Muscle of leg (tissue), 11 donors: ENCODE measurements around the gene ABCG1. TPM values are rescaled to one million over a fixed set of nuclear protein-coding genes. Genes with fewer than 3 reads are reported as not detected.
"Not testable (repeated sequence)": the region's sequence is repeated elsewhere in the genome, so short reads cannot be mapped to it uniquely, and the experiment has no call there.

Source experiments
- DNase-seq: peaks from one replicate; pipeline ENCODE4 v3.0.0; 2013
- H3K27ac ChIP-seq: one replicate; pipeline ENCODE4 v1.5.1; 2013; ENCODE audit warnings: mild to moderate bottlenecking, low read length, control low read depth
- H3K27me3 ChIP-seq: one replicate; pipeline ENCODE4 v1.6.1; 2013; ENCODE audit warnings: low read length; ENCODE audit not compliant: control insufficient read depth, insufficient read depth
- H3K36me3 ChIP-seq: one replicate; pipeline ENCODE4 v1.6.1; 2013; ENCODE audit warnings: low read length; ENCODE audit not compliant: control insufficient read depth, insufficient read depth
- H3K4me1 ChIP-seq: one replicate; pipeline ENCODE4 v1.6.1; 2013; ENCODE audit warnings: low read length; ENCODE audit not compliant: control insufficient read depth, insufficient read depth
- H3K4me3 ChIP-seq: one replicate; pipeline ENCODE4 v1.5.1; 2013; ENCODE audit warnings: low read length, control low read depth
- H3K9me3 ChIP-seq: replicated peaks from 2 replicates; pipeline ENCODE4 v1.6.1; 2013; ENCODE audit warnings: low read depth, low read length; ENCODE audit not compliant: control insufficient read depth
- WGBS: methylation state at CpG from one replicate; pipeline ENCODE4 v1.1.5; 2013; ENCODE audit warnings: missing lambda C conversion rate; ENCODE audit not compliant: insufficient coverage; 5-methylcytosine and 5-hydroxymethylcytosine counted together
- polyA plus RNA-seq, 8 donors: library from polyadenylated mRNA; unstranded; fragments of 120-200 nt; gene quantifications; one replicate each; pipeline versions ENCODE4 v1.2.1 to v1.2.3, GENCODE V29; 2013; ENCODE audit warnings: inconsistent platforms in 1 of 8, low replicate concordance in 1 of 8; ENCODE audit not compliant: insufficient read length in 8 of 8, insufficient read depth in 1 of 8
- total RNA-seq: library from RNA; stranded (reverse); fragments of 120-200 nt; gene quantifications from one replicate; pipeline ENCODE4 v1.2.4, GENCODE V29; 2013

The ABCG1 gene
- total and polyA plus RNA-seq, 9 donors = 4.9 to 9.1 (median 8.1) TPM

- not testable (repeated sequence) for H3K4me1 ChIP-seq, DNase-seq, H3K27ac ChIP-seq, H3K27me3 ChIP-seq, H3K4me3 ChIP-seq, H3K9me3 ChIP-seq, H3K36me3 ChIP-seq
- no CpG with 5 or more reads among the region's 3 CpGs for WGBS
Observed at GRCh38 chr21:42180001-42180400, 38.9 kb upstream of the ABCG1 start.

DNA sequence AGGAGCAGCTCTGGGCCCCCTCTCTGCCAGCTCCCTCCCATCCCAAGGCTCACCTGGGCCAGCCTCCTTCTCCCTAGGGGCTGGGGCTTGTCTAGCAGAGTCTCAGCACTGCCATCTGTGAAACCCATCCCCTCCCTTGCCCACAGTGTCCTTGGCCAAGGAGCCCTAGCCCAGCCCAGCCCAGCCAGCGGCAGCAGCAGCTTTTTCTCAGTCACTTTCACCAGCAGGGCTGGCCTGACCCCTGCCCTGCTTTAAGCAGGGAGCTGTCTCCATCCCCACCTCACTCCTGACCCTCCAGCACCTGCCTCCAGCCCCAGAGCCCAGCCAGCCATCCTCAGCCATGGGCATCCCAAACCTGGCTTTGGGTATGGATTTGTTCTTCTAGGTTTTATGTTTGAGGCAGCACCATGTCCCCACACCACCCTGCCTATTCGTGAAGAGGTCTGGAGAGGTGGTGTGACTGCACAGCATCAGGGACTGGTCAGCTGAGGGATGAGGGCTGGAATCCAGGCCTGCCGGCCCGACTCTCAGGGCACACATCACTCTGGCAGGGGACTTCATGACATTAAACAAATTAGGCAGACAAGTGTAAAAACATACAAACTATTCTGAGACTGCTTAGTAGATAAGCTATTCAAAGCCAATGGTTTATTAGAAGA is 36.1 kb upstream of the ABCG1 start:
- Histone ChIP-seq H3K4me1 (peaks cover 3% of the 10 kb centered on the region), H3K27me3 (no peaks in the 10 kb centered on the region), H3K27ac (no peak overlapping the region), H3K36me3 (no peaks in the 10 kb centered on the region), H3K4me3 (no peak overlapping the region), H3K9me3 (peaks cover 3% of the 10 kb centered on the region)
- WGBS = 75% methylated on average over 1 of the region's 4 CpGs
- no peak for DNase-seq

DNA sequence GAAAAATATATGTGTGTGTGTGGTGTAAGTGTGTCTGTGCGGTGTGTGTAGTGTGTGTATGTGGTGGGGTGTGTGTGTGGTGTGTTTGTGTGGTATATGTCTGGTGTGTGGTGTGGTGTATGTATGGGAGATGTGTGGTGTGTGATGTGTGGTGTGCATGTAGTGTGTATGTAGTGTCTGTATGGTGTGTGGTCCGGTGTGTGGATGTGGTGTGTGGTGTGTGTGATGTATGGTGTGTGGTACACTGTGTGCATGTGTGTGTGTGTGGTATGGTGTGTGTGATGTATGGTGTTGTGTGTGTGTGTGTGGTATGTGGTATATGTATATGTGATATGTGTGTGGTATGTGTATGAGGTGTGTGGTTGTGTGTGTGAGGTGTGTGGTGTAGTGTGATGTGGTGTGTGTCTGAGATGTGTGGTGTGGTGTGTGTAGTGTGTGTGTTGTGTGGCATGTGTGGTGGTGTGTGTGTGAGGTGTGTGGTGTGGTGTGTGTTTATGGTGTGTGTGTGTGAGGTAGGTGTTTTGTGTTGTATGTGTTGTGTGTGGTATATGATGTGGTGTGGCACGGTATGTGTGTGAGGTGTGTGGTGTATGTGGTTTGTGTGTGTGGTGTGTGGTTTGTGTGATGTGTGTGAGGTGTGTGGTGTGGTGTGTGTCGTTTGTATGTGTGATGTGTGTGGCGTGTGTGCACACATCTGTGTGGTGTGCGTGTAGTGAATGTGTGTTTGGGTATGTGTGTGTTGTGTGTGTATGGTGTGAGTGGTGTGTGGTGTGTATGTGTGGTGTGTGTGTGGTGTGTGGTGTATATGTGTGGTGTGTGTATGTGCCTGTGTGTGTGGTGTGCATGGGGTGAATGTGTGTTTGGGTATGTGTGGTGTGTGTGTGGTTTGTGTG is 35.3 kb upstream of the ABCG1 start:
- DNase-seq = no peak
- 97% methylated on average over 6 of the region's 6 CpGs for WGBS
- H3K27me3 ChIP-seq = no peaks in the 10 kb centered on the region
- H3K9me3 ChIP-seq = peaks cover 3% of the 10 kb centered on the region
- H3K4me3 ChIP-seq = no peak overlapping the region
- H3K4me1 ChIP-seq = peaks cover 10% of the 10 kb centered on the region
- no peaks in the 10 kb centered on the region for H3K36me3 ChIP-seq
- no peak overlapping the region for H3K27ac ChIP-seq

GRCh38 chr21:42186591-42186990 is 32.3 kb upstream of the ABCG1 start:
- DNase-seq = no peak
- WGBS = 47% methylated on average over 2 of the region's 2 CpGs
- Histone ChIP-seq H3K4me3 (no peak overlapping the region), H3K9me3 (peaks cover 3% of the 10 kb centered on the region), H3K27ac (no peak overlapping the region), H3K36me3 (no peaks in the 10 kb centered on the region), H3K4me1 (peaks cover 17% of the 10 kb centered on the region), H3K27me3 (no peaks in the 10 kb centered on the region)

DNA sequence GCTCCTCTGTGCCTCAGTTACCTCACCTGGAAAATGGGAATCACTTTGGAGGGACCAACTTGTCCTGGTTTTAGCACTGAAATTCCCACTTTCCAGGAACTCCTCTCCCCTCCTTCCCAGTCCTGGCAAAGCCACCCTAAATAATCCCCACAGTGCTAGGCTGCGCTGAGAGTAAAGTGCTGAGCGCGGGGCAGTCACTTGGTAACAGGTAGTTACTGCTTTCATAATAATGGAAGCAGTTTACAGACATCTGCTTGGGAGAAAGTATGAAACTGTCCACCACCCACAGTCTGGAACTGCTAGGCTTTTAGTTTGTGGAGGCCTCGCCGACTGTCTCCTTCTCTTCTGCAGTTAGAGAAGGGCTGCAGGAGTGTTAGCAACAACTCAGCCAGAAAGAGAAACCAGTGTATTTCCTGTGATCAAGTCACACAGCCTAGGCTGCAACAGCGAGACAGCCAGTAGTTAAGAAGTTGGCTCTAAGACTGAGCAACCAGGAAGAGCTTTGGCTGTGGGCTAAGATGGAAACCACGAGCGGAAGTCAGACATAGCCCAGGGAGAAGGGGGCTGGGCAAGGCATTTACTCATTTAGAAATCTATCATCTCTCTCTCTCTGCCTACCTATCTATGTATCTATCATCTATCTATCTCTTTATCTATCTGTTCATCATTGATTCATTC is 30.8 kb upstream of the ABCG1 start:
- WGBS = 20% methylated on average over 3 of the region's 8 CpGs
- Histone ChIP-seq H3K27ac (peak overlapping the region; percentile 71), H3K36me3 (no peaks in the 10 kb centered on the region), H3K9me3 (no peaks in the 10 kb centered on the region), H3K4me1 (peaks cover 32% of the 10 kb centered on the region), H3K4me3 (no peak overlapping the region), H3K27me3 (no peaks in the 10 kb centered on the region)
- DNase-seq = peak; percentile 82

DNA sequence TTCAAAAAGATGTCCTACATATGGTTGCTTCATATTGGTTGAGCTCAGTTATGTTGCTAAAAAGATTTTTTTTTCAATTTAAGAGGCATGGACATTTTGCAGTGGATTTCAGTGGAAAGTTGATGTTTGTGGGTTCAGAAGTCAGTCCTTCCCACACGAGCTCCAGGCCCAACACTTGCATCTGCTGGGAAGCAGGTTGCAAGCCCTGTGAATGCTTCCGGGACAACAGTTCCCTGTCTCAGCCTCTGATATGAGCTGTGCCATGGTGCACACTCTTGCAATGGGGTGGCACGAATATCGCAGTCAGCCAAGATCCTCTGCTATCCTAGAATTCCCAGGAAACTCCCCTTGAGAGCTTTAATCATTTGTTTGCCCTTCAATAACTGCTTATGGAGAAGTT is 30.3 kb upstream of the ABCG1 start:
- Histone ChIP-seq H3K4me3 (no peak overlapping the region), H3K27ac (peak overlapping the region; percentile 71), H3K4me1 (peaks cover 33% of the 10 kb centered on the region), H3K36me3 (no peaks in the 10 kb centered on the region), H3K9me3 (no peaks in the 10 kb centered on the region), H3K27me3 (no peaks in the 10 kb centered on the region)
- no peak for DNase-seq
- 83% methylated on average over 2 of the region's 4 CpGs for WGBS

DNA sequence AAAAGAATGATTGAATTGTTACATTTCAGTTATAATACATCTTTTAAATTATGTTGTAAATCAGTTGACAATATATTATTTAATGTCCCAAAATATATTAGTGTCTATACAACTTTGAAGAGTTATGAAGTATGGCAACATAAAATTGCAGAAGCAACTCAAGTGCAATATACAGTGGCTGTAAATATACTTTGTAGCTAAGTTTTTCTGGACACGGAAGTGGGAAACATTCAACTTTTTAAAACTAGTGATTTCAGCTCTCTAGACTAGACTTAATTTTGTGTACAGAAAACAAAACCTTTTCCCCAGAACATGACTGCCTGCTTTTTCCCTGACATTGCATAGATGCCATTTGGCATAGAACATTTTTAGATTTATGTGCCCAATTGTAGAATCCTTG is 29.5 kb upstream of the ABCG1 start:
- H3K27ac ChIP-seq = no peak overlapping the region
- no peak for DNase-seq
- H3K4me1 ChIP-seq = peaks cover 33% of the 10 kb centered on the region
- no peaks in the 10 kb centered on the region for H3K9me3 ChIP-seq
- no peaks in the 10 kb centered on the region for H3K36me3 ChIP-seq
- H3K27me3 ChIP-seq = no peaks in the 10 kb centered on the region
- WGBS = no CpG with 5 or more reads among the region's 1 CpG
- H3K4me3 ChIP-seq = no peak overlapping the region

GRCh38 chr21:42189860-42190485 is 29.0 kb upstream of the ABCG1 start:
- DNase-seq = no peak
- Histone ChIP-seq H3K4me3 (no peak overlapping the region), H3K27ac (no peak overlapping the region), H3K4me1 (peaks cover 33% of the 10 kb centered on the region), H3K27me3 (no peaks in the 10 kb centered on the region), H3K36me3 (no peaks in the 10 kb centered on the region), H3K9me3 (no peaks in the 10 kb centered on the region)
- 81% methylated on average over 8 of the region's 11 CpGs for WGBS

DNA sequence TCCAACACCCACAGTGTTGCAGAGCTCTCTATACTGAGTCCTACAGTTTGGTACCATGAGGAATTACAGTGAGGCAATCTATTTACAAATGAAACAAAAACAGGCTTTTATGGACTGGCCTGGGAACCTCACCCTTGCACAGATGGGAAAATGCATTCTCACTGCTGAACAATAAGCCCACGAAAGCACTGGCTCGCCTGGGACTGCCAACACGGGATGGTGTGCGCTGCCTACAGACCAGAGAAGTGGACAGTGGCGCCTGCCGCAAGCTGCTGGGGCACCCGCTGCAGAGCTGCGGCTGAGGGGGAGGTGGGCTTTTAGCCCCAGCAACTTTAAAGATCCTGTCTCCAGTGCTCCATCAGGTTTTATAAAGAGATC is 28.5 kb upstream of the ABCG1 start:
- no peak for DNase-seq
- Histone ChIP-seq H3K4me1 (peaks cover 36% of the 10 kb centered on the region), H3K4me3 (no peak overlapping the region), H3K9me3 (no peaks in the 10 kb centered on the region), H3K36me3 (no peaks in the 10 kb centered on the region), H3K27me3 (no peaks in the 10 kb centered on the region), H3K27ac (no peak overlapping the region)
- WGBS = 78% methylated on average over 6 of the region's 8 CpGs

DNA sequence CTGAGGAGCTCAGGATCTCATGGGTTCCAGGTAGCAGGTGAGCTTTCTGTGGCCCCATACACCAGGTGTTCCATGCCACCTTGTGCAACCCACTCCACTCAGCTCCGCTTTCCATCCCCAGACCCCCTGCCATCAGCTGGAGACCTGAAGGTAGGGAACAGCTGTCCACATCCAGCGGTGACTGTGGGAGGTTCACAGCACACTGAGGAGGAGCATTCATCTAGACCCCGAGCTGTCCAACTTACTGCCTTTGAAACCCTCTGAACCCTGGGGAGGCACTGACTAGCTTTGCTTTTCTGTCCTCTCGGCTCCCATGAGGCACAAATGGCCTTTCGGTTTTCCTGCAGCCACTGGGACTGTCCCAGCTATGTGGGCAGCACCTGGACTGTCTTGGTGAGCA is 27.9 kb upstream of the ABCG1 start:
- H3K4me1 ChIP-seq = peaks cover 37% of the 10 kb centered on the region
- WGBS = 87% methylated on average over 4 of the region's 5 CpGs
- no peaks in the 10 kb centered on the region for H3K27me3 ChIP-seq
- DNase-seq = no peak
- no peak overlapping the region for H3K27ac ChIP-seq
- no peak overlapping the region for H3K4me3 ChIP-seq
- no peaks in the 10 kb centered on the region for H3K36me3 ChIP-seq
- H3K9me3 ChIP-seq = no peaks in the 10 kb centered on the region
